Activated T-cell treated with anti-CD3 and anti-CD28 coated beads, Interleukin-2, amount 50 U/mL, for 24 hours (primary cell): ENCODE measurements around the gene MSL2.
"Not testable (repeated sequence)": the region's sequence is repeated elsewhere in the genome, so short reads cannot be mapped to it uniquely, and the experiment has no call there.

ENCODE experiments used
- DNase-seq: peaks from one replicate; pipeline ENCODE4 v3.0.0-alpha.2; 2020
- H3K27ac Mint-ChIP-seq: 2 replicates; pipeline ENCODE4 v1.8.0; 2020; ENCODE audit warnings: mild to moderate bottlenecking, mixed read lengths
- H3K27me3 Mint-ChIP-seq: 2 replicates; pipeline ENCODE4 v1.8.0; 2020; ENCODE audit warnings: mixed read lengths
- H3K36me3 Mint-ChIP-seq: 2 replicates; pipeline ENCODE4 v1.8.0; 2020; ENCODE audit warnings: low read depth, mixed read lengths
- H3K4me1 Mint-ChIP-seq: 2 replicates; pipeline ENCODE4 v1.8.0; 2020; ENCODE audit warnings: low read depth, mixed read lengths
- H3K4me3 Mint-ChIP-seq: 2 replicates; pipeline ENCODE4 v1.8.0; 2020; ENCODE audit warnings: mild to moderate bottlenecking, moderate library complexity, mixed read lengths
- H3K9me3 Mint-ChIP-seq: 2 replicates; pipeline ENCODE4 v1.8.0; 2020; ENCODE audit warnings: mixed read lengths

MSL2 gene

GRCh38 chr3:136196064-136196400 lies at the start of gene MSL2:
MSL2 (minus strand) TSS chr3:136196335; CDS start chr3:136195113, 1,222 bp downstream.
- Mint-ChIP-seq H3K27ac (peak within 1 kb of the TSS; percentile 98), H3K4me1 (peaks cover 43% of the 10 kb centered on the region), H3K9me3 (no peaks in the 10 kb centered on the region), H3K4me3 (peak within 1 kb of the TSS; percentile 93), H3K36me3 (peaks cover 51% of the 10 kb centered on the region), H3K27me3 (no peaks in the 10 kb centered on the region)
- DNase-seq = no peak

GRCh38 chr3:136245691-136246090 lies 49.6 kb upstream of the MSL2 start:
- H3K4me3 Mint-ChIP-seq = no peak overlapping the region

GRCh38 chr3:136239094-136239493 lies 43.0 kb upstream of the MSL2 start:
- no peaks in the 10 kb centered on the region for H3K36me3 Mint-ChIP-seq
- no peaks in the 10 kb centered on the region for H3K27me3 Mint-ChIP-seq
- H3K4me1 Mint-ChIP-seq = no peaks in the 10 kb centered on the region
- no peak overlapping the region for H3K27ac Mint-ChIP-seq
- H3K4me3 Mint-ChIP-seq = no peak overlapping the region
- DNase-seq = no peak
- H3K9me3 Mint-ChIP-seq = no peaks in the 10 kb centered on the region

More at GRCh38 chr3:136245691-136246090, 49.6 kb upstream of the MSL2 start:
- DNase-seq = no peak
- Mint-ChIP-seq H3K9me3 (no peaks in the 10 kb centered on the region), H3K36me3 (peaks cover 4% of the 10 kb centered on the region), H3K27ac (no peak overlapping the region), H3K27me3 (no peaks in the 10 kb centered on the region), H3K4me1 (peaks cover 8% of the 10 kb centered on the region)

GRCh38 chr3:136237961-136238649 lies 42.0 kb upstream of the MSL2 start:
- Mint-ChIP-seq H3K9me3 (no peaks in the 10 kb centered on the region), H3K4me3 (no peak overlapping the region), H3K27me3 (no peaks in the 10 kb centered on the region), H3K4me1 (no peaks in the 10 kb centered on the region), H3K27ac (no peak overlapping the region), H3K36me3 (no peaks in the 10 kb centered on the region)
- DNase-seq = no peak

GRCh38 chr3:136237103-136237502 lies 41.0 kb upstream of the MSL2 start:
- Mint-ChIP-seq H3K9me3 (no peaks in the 10 kb centered on the region), H3K4me3 (no peak overlapping the region), H3K27ac (no peak overlapping the region), H3K27me3 (no peaks in the 10 kb centered on the region), H3K36me3 (no peaks in the 10 kb centered on the region), H3K4me1 (no peaks in the 10 kb centered on the region)
- no peak for DNase-seq

- no peak overlapping the region for H3K4me3 Mint-ChIP-seq
- H3K9me3 Mint-ChIP-seq = no peaks in the 10 kb centered on the region
- no peak for DNase-seq
- no peak overlapping the region for H3K27ac Mint-ChIP-seq
- no peaks in the 10 kb centered on the region for H3K36me3 Mint-ChIP-seq
- H3K4me1 Mint-ChIP-seq = no peaks in the 10 kb centered on the region
- H3K27me3 Mint-ChIP-seq = no peaks in the 10 kb centered on the region
Observed at GRCh38 chr3:136236109-136236508, 40.0 kb upstream of the MSL2 start.

GRCh38 chr3:136235545-136235944 lies 39.4 kb upstream of the MSL2 start:
- H3K4me1 Mint-ChIP-seq = no peaks in the 10 kb centered on the region
- H3K27ac Mint-ChIP-seq = no peak overlapping the region
- H3K4me3 Mint-ChIP-seq = no peak overlapping the region
- H3K36me3 Mint-ChIP-seq = no peaks in the 10 kb centered on the region
- DNase-seq = no peak
- H3K9me3 Mint-ChIP-seq = no peaks in the 10 kb centered on the region
- H3K27me3 Mint-ChIP-seq = no peaks in the 10 kb centered on the region

GRCh38 chr3:136232413-136232812 lies 36.3 kb upstream of the MSL2 start:
- no peak overlapping the region for H3K27ac Mint-ChIP-seq
- H3K4me1 Mint-ChIP-seq = no peaks in the 10 kb centered on the region
- no peaks in the 10 kb centered on the region for H3K36me3 Mint-ChIP-seq
- no peak overlapping the region for H3K4me3 Mint-ChIP-seq
- no peaks in the 10 kb centered on the region for H3K27me3 Mint-ChIP-seq
- DNase-seq = no peak
- no peaks in the 10 kb centered on the region for H3K9me3 Mint-ChIP-seq

GRCh38 chr3:136222746-136223145 lies 26.6 kb upstream of the MSL2 start:
- not testable (repeated sequence) for H3K36me3 Mint-ChIP-seq, H3K4me1 Mint-ChIP-seq, H3K27me3 Mint-ChIP-seq, H3K9me3 Mint-ChIP-seq, DNase-seq, H3K27ac Mint-ChIP-seq, H3K4me3 Mint-ChIP-seq

GRCh38 chr3:136211547-136211946 lies 15.4 kb upstream of the MSL2 start:
- no peak for DNase-seq
- H3K4me3 Mint-ChIP-seq = no peak overlapping the region
- no peaks in the 10 kb centered on the region for H3K9me3 Mint-ChIP-seq
- H3K4me1 Mint-ChIP-seq = no peaks in the 10 kb centered on the region
- H3K27ac Mint-ChIP-seq = no peak overlapping the region
- H3K27me3 Mint-ChIP-seq = peaks cover 13% of the 10 kb centered on the region
- no peaks in the 10 kb centered on the region for H3K36me3 Mint-ChIP-seq

GRCh38 chr3:136209921-136210320 lies 13.8 kb upstream of the MSL2 start:
- no peak for DNase-seq
- Mint-ChIP-seq H3K4me3 (no peak overlapping the region), H3K9me3 (no peaks in the 10 kb centered on the region), H3K4me1 (no peaks in the 10 kb centered on the region), H3K36me3 (no peaks in the 10 kb centered on the region), H3K27me3 (peaks cover 13% of the 10 kb centered on the region), H3K27ac (no peak overlapping the region)

- H3K27ac Mint-ChIP-seq = no peak overlapping the region
- no peaks in the 10 kb centered on the region for H3K9me3 Mint-ChIP-seq
- no peaks in the 10 kb centered on the region for H3K36me3 Mint-ChIP-seq
- H3K4me1 Mint-ChIP-seq = no peaks in the 10 kb centered on the region
- H3K27me3 Mint-ChIP-seq = peaks cover 13% of the 10 kb centered on the region
- no peak overlapping the region for H3K4me3 Mint-ChIP-seq
- DNase-seq = no peak
Observed at GRCh38 chr3:136207489-136208115, 11.5 kb upstream of the MSL2 start.

GRCh38 chr3:136199219-136199618 lies 3.1 kb upstream of the MSL2 start:
- H3K27me3 Mint-ChIP-seq, DNase-seq, H3K9me3 Mint-ChIP-seq, H3K4me3 Mint-ChIP-seq, H3K27ac Mint-ChIP-seq: not testable (repeated sequence)
- Mint-ChIP-seq H3K36me3 (peaks cover 21% of the 10 kb centered on the region), H3K4me1 (peaks cover 17% of the 10 kb centered on the region)

- H3K9me3 Mint-ChIP-seq, DNase-seq, H3K27me3 Mint-ChIP-seq, H3K4me3 Mint-ChIP-seq: not testable (repeated sequence)
- Mint-ChIP-seq H3K36me3 (peaks cover 27% of the 10 kb centered on the region), H3K27ac (peak overlapping the region; percentile 34), H3K4me1 (peaks cover 19% of the 10 kb centered on the region)
Observed at GRCh38 chr3:136198462-136199078, 2.4 kb upstream of the MSL2 start.

GRCh38 chr3:136197159-136197793 lies 1.1 kb upstream of the MSL2 start:
- peaks cover 40% of the 10 kb centered on the region for H3K36me3 Mint-ChIP-seq
- H3K4me1 Mint-ChIP-seq = peaks cover 30% of the 10 kb centered on the region
- peak overlapping the region; percentile 93 for H3K4me3 Mint-ChIP-seq
- no peak for DNase-seq
- H3K27me3 Mint-ChIP-seq = no peaks in the 10 kb centered on the region
- no peaks in the 10 kb centered on the region for H3K9me3 Mint-ChIP-seq
- H3K27ac Mint-ChIP-seq = peak overlapping the region; percentile 98
